H1 (cell line): ENCODE measurements around the gene POLR3E. TPM values are rescaled to one million over a fixed set of nuclear protein-coding genes. Genes with fewer than 3 reads are reported as not detected.

Experiments used
- CTCF ChIA-PET: fragments of 300-600 bp; sonication (Branson Sonifier 250); formaldehyde crosslinking; loops from one replicate; lab custom pipeline; 2021; ENCODE audit not compliant: partially characterized antibody; lab: Charles Lee
- POLR2A ChIA-PET: fragments of 300-600 bp; sonication (Branson Sonifier 250); formaldehyde crosslinking; loops from one replicate; lab custom pipeline; 2021; ENCODE audit warnings: inconsistent platforms; ENCODE audit not compliant: partially characterized antibody; lab: Charles Lee
- DNase-seq, 2 experiments: peaks; one replicate each; pipeline versions ENCODE4 v3.0.0 to v3.0.0-alpha.2; 2010 to 2022; ENCODE audit warnings: low spot score in 2 of 2, low read depth in 1 of 2, mixed read lengths in 1 of 2
- FAIRE-seq: peaks from 2 replicates; lab custom pipeline; 2011; peaks lifted over from hg19 to GRCh38; lab: Jason Lieb, UNC
- H2AFZ ChIP-seq: 2 replicates; pipeline ENCODE4 v1.8.1; 2012; ENCODE audit warnings: low read length, inconsistent platforms
- H2AK5ac ChIP-seq: 2 replicates; pipeline ENCODE4 v1.6.1; 2013; ENCODE audit warnings: low read depth, low read length
- H2BK120ac ChIP-seq: replicated peaks from 2 replicates; pipeline ENCODE3; 2013; ENCODE audit warnings: low read depth, low read length, inconsistent platforms
- H2BK12ac ChIP-seq: 2 replicates; pipeline ENCODE4 v1.6.1; 2013; ENCODE audit warnings: low read depth, low read length
- H2BK15ac ChIP-seq: 2 replicates; pipeline ENCODE4 v1.6.1; 2013; ENCODE audit warnings: low read length
- H2BK20ac ChIP-seq: 2 replicates; pipeline ENCODE4 v1.6.1; 2013; ENCODE audit warnings: low read length
- H2BK5ac ChIP-seq: 2 replicates; pipeline ENCODE4 v1.6.1; 2013; ENCODE audit warnings: low read depth, low read length
- H3K14ac ChIP-seq: 2 replicates; pipeline ENCODE4 v1.6.1; 2013; ENCODE audit warnings: inconsistent platforms; ENCODE audit not compliant: insufficient read length
- H3K18ac ChIP-seq: 2 replicates; pipeline ENCODE4 v1.6.1; 2013; ENCODE audit warnings: low read length; ENCODE audit errors: extremely low read depth
- H3K23ac ChIP-seq: 2 replicates; pipeline ENCODE4 v1.6.1; 2013; ENCODE audit warnings: inconsistent platforms; ENCODE audit not compliant: insufficient read length
- H3K23me2 ChIP-seq: 2 replicates; pipeline ENCODE4 v1.6.1; 2013; ENCODE audit warnings: low read depth, low read length
- H3K27ac ChIP-seq: 2 replicates; pipeline ENCODE4 v1.6.1; 2011; ENCODE audit warnings: low read depth, low read length, inconsistent platforms
- H3K27me3 ChIP-seq, 4 experiments: replicated peaks in 1 of 4; 1 replicate in 1 of 4; 2 replicates in 3 of 4; pipeline versions ENCODE4 v1.6.1 to v1.8.1; 2011 to 2013; ENCODE audit warnings: low read length in 3 of 4, mild to moderate bottlenecking in 3 of 4, inconsistent platforms in 2 of 4, mixed read lengths in 2 of 4, moderate library complexity in 1 of 4; ENCODE audit not compliant: control insufficient read depth in 3 of 4, insufficient read depth in 3 of 4; ENCODE audit errors: extremely low read depth in 1 of 4
- H3K36me3 ChIP-seq, 4 experiments: 2 replicates each; pipeline versions ENCODE4 v1.6.1 to v1.8.1; 2011 to 2013; ENCODE audit warnings: mild to moderate bottlenecking in 4 of 4, low read length in 3 of 4, moderate library complexity in 2 of 4, control low read depth in 1 of 4, inconsistent platforms in 1 of 4; ENCODE audit not compliant: insufficient read depth in 4 of 4, control insufficient read depth in 2 of 4
- H3K4ac ChIP-seq: replicated peaks from 2 replicates; pipeline ENCODE3; 2013; ENCODE audit warnings: low read length, low read depth, mixed read lengths, inconsistent platforms; ENCODE audit not compliant: insufficient read length
- H3K4me1 ChIP-seq, 4 experiments: replicated peaks in 1 of 4; 1 replicate in 1 of 4; 2 replicates in 3 of 4; pipeline versions ENCODE4 v1.6.1 to v1.8.1; 2011 to 2013; ENCODE audit warnings: low read length in 3 of 4, inconsistent platforms in 2 of 4, mixed read lengths in 1 of 4; ENCODE audit not compliant: insufficient read depth in 4 of 4, control insufficient read depth in 3 of 4
- H3K4me2 ChIP-seq, 2 experiments: 2 replicates each; pipeline versions ENCODE4 v1.6.1 to v1.8.1; 2011 to 2013; ENCODE audit warnings: low read depth in 2 of 2, low read length in 2 of 2, control low read depth in 1 of 2, inconsistent platforms in 1 of 2, mild to moderate bottlenecking in 1 of 2; ENCODE audit not compliant: insufficient read depth in 1 of 2
- H3K4me3 ChIP-seq, 4 experiments: fragments of 200-600, 300-600 bp in 1 of 4; sonication (generic), shearing (Covaris generic), sonication (Bioruptor Twin) in 1 of 4; 2 replicates each; pipeline versions ENCODE4 v1.5.1 to v1.8.1; 2011 to 2016; ENCODE audit warnings: low read length in 4 of 4, low read depth in 3 of 4, control low read depth in 2 of 4, inconsistent platforms in 2 of 4, mild to moderate bottlenecking in 2 of 4, mixed read lengths in 1 of 4, moderate library complexity in 1 of 4; ENCODE audit not compliant: insufficient read depth in 2 of 4; ENCODE audit errors: extremely low read depth in 1 of 4
- H3K56ac ChIP-seq: replicated peaks from 2 replicates; pipeline ENCODE3; 2013; ENCODE audit warnings: low read depth, mild to moderate bottlenecking, mixed read lengths, low read length, inconsistent platforms; ENCODE audit not compliant: insufficient read length
- H3K79me1 ChIP-seq: 2 replicates; pipeline ENCODE4 v1.6.1; 2013; ENCODE audit warnings: low read depth, low read length, control low read depth
- H3K79me2 ChIP-seq, 2 experiments: 2 replicates each; pipeline versions ENCODE4 v1.6.1 to v1.8.1; 2012 to 2013; ENCODE audit warnings: low read length in 2 of 2, mild to moderate bottlenecking in 2 of 2, inconsistent platforms in 1 of 2; ENCODE audit not compliant: insufficient read depth in 2 of 2, control insufficient read depth in 1 of 2
- H3K9ac ChIP-seq, 4 experiments: replicated peaks in 1 of 4; 1 replicate in 1 of 4; 2 replicates in 3 of 4; pipeline versions ENCODE4 v1.6.1 to v1.8.1; 2011 to 2013; ENCODE audit warnings: low read depth in 3 of 4, low read length in 3 of 4, control low read depth in 2 of 4, mild to moderate bottlenecking in 2 of 4, moderate library complexity in 2 of 4, inconsistent platforms in 1 of 4; ENCODE audit errors: extremely low read depth in 1 of 4
- H3K9me3 ChIP-seq, 2 experiments: 2 replicates each; pipeline versions ENCODE4 v1.6.1 to v1.8.1; 2012 to 2013; ENCODE audit warnings: mild to moderate bottlenecking in 2 of 2, moderate library complexity in 2 of 2, control low read depth in 1 of 2, inconsistent platforms in 1 of 2, low read depth in 1 of 2, low read length in 1 of 2, mixed read lengths in 1 of 2; ENCODE audit not compliant: insufficient read depth in 2 of 2
- H4K20me1 ChIP-seq, 2 experiments: replicated peaks in 1 of 2; 2 replicates each; pipeline versions ENCODE3 to v1.8.1; 2011 to 2013; ENCODE audit warnings: inconsistent platforms in 2 of 2, low read length in 2 of 2, mild to moderate bottlenecking in 1 of 2; ENCODE audit not compliant: insufficient read depth in 2 of 2, control insufficient read depth in 1 of 2
- H4K5ac ChIP-seq: 2 replicates; pipeline ENCODE4 v1.6.1; 2013; ENCODE audit warnings: low read length, low read depth, mixed read lengths, inconsistent platforms; ENCODE audit not compliant: insufficient read length
- H4K8ac ChIP-seq: 2 replicates; pipeline ENCODE4 v1.8.0; 2013; ENCODE audit warnings: mild to moderate bottlenecking, moderate library complexity, low read length, inconsistent platforms; ENCODE audit not compliant: insufficient read depth; ENCODE audit errors: extremely low read depth
- H4K91ac ChIP-seq: replicated peaks from 2 replicates; pipeline ENCODE3; 2013; ENCODE audit warnings: low read length, mixed read lengths, inconsistent platforms; ENCODE audit not compliant: insufficient read length
- CEBPB ChIP-seq: IDR thresholded peaks from 2 replicates; pipeline ENCODE4 v1.6.1; 2012; ENCODE audit warnings: low read depth, low read length
- FOSL1 ChIP-seq: IDR thresholded peaks from 2 replicates; pipeline ENCODE4 v1.6.1; 2011; ENCODE audit warnings: mild to moderate bottlenecking, low read depth, low read length, moderate library complexity; ENCODE audit not compliant: insufficient read depth
- JUN ChIP-seq: IDR thresholded peaks from 2 replicates; pipeline ENCODE4 v1.6.1; 2011; ENCODE audit warnings: low read depth, mild to moderate bottlenecking, improper control_type of control experiment, low read length
- KDM5A ChIP-seq: fragments of 200-600 bp; IDR thresholded peaks from 2 replicates; pipeline ENCODE4 v1.7.1; 2012; ENCODE audit warnings: mild to moderate bottlenecking, low read length, inconsistent platforms, mixed read lengths
- POU5F1 ChIP-seq: IDR thresholded peaks from 2 replicates; pipeline ENCODE4 v1.6.1; 2011; ENCODE audit warnings: low read depth, mild to moderate bottlenecking, low read length, moderate library complexity
- SIN3A ChIP-seq, 2 experiments: IDR thresholded peaks in 1 of 2; conservative IDR thresholded peaks in 1 of 2; 2 replicates each; pipeline ENCODE4 v1.6.1; 2011 to 2012; ENCODE audit warnings: low read length in 2 of 2, improper control_type of control experiment in 1 of 2, low read depth in 1 of 2, mild to moderate bottlenecking in 1 of 2
- SP2 ChIP-seq: IDR thresholded peaks from 2 replicates; pipeline ENCODE4 v1.6.1; 2012; ENCODE audit warnings: mild to moderate bottlenecking, low read length, inconsistent platforms
- polyA plus RNA-seq, 7 experiments: library from polyadenylated mRNA; depleted of rRNA in 3 of 7; stranded (reverse) in 5 of 7; unstranded in 2 of 7; fragments of >200 nt in 5 of 7; fragments of 200-250 nt in 2 of 7; gene quantifications; 1 replicate in 5 of 7; 2 replicates in 1 of 7; 4 replicates in 1 of 7; pipeline versions ENCODE4 v1.2.1 to v1.2.3, GENCODE V29; 2011 to 2013; ENCODE audit warnings: missing spikeins in 2 of 7, mixed read lengths in 2 of 7
- total RNA-seq: library from RNA; stranded (reverse); fragmentation: NEBNext Ultra II Directional; extraction: Animal tissue kit (Norgen Biotek cat#: 25700); gene quantifications from 2 replicates; pipeline ENCODE4 v1.2.1, GENCODE V29; 2021

Gene POLR3E
- total and polyA plus RNA-seq, 2 of the 8 experiments (the other 6 are each of a cell fraction or from before 2014, with no cell fraction given): 96.5 to 125 TPM

DNA sequence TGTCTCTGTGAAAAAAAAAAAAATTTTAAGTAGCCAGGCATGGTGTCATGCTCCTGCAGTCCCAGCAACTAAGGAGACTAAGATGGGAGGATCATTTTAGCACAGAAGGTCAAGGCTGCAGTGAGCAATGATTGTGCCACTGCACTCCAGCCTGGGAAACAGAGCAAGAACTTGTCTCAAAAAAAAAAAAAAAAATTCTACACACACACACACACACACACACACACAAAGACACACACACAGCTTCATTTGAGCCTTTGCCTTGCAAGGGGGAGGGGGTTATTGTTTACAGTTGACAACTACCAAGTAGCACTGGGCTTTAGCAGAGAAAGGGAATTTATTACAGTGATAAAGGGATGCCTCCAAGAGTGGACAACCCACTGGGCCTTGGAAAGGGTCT, 4.9 kb upstream of the POLR3E start:
- H3K79me1 ChIP-seq: no peaks in the 10 kb centered on the region
- H3K4me2 ChIP-seq: no peak overlapping the region; a peak in 1 of 4 replicates
- FAIRE-seq: no peak
- H3K36me3 ChIP-seq: no peaks in the 10 kb centered on the region
- peaks cover 0 to 4% (median 2%) of the 10 kb centered on the region in 4 experiments; a peak in 2 of 7 replicates for H3K4me1 ChIP-seq
- no peaks in the 10 kb centered on the region for H3K9me3 ChIP-seq
- no peak overlapping the region for H2BK20ac ChIP-seq
- CTCF ChIA-PET: interaction anchor here (1.0 kb wide), 1 partner anchor 9 kb away, joined by 3 read pairs; no protein-coding TSS in a partner anchor
- no peaks in the 10 kb centered on the region for H3K27me3 ChIP-seq
- H2AFZ ChIP-seq: no peak overlapping the region
- H4K5ac ChIP-seq: no peak overlapping the region
- no peak overlapping the region for H4K91ac ChIP-seq
- H3K23me2 ChIP-seq: no peaks in the 10 kb centered on the region
- no peak for DNase-seq
- H4K20me1 ChIP-seq: no peaks in the 10 kb centered on the region
- H3K9ac ChIP-seq: no peak overlapping the region
- H3K14ac ChIP-seq: no peak overlapping the region
- H2BK12ac ChIP-seq: peak overlapping the region; percentile 81; the same call in 1 of the 2 replicates
- no peaks in the 10 kb centered on the region for H3K79me2 ChIP-seq
- no peak overlapping the region for H2BK15ac ChIP-seq
- no peak overlapping the region for H2BK120ac ChIP-seq
- no peak overlapping the region; the same call in 1 of the 2 replicates for H2AK5ac ChIP-seq
- POLR2A ChIA-PET: interaction anchor here (1.0 kb wide), 2 partner anchors 68 to 88 kb away, joined by 3 read pairs; no protein-coding TSS in a partner anchor
- H3K4ac ChIP-seq: no peak overlapping the region
- no peak overlapping the region; the same call in 1 of the 2 replicates for H3K18ac ChIP-seq
- TF ChIP-seq SIN3A (conservative IDR thresholded peaks at IDR 0.05 in 1 of 2, IDR thresholded peaks at IDR 0.05 in 1 of 2; ENCODE audit: low read depth in 1 of 2, low read length in 2 of 2): no peak
- TF ChIP-seq SP2: no peak
- TF ChIP-seq JUN: no peak
- TF ChIP-seq POU5F1: no peak
- no peak for TF ChIP-seq KDM5A
- no peak for TF ChIP-seq CEBPB
- no peak for TF ChIP-seq FOSL1
- no peak overlapping the region for H3K56ac ChIP-seq
- H3K23ac ChIP-seq: no peak overlapping the region
- H3K27ac ChIP-seq: no peak overlapping the region
- no peak overlapping the region for H3K4me3 ChIP-seq
- 0 out of 2 replicates have a peak overlapping the region, but pooled peaks have one; percentile 10 for H2BK5ac ChIP-seq
- H4K8ac ChIP-seq: no peak overlapping the region
